HG03159 (cell line): ENCODE data around the gene ZDHHC14.

Experiments
- ATAC-seq: cut with Tn5 transposase; IDR thresholded peaks from one replicate; pipeline ENCODE4 v1.9.1; 2021; ENCODE audit warnings: mild to moderate bottlenecking, moderate library complexity; ENCODE audit not compliant: unreplicated experiment

The ZDHHC14 gene

GRCh38 chr6:157635388-157636244 lies 254.6 kb downstream of the ZDHHC14 start:
- no peak for ATAC-seq

DNA sequence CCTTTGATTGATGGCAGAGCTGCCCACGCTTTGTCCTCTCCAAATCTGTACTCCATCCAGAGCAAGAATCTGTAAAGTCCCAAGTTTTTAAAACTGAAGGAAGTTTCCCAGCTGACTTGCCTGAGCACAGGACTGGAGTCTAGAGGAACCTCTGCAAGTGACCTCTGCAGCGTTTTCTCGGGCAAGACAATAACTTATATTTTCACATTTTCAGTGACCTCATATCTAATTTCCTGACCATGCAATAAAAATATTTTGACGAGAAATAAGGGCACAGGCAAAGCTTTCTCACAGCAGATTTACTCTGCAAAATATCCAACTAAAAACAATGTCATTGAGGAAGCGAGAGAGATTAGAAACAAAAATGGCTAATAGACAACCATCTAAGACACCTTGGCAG lies 256.5 kb downstream of the ZDHHC14 start:
- ATAC-seq: no peak

- ATAC-seq: no peak
These were observed 257.1 kb downstream of the ZDHHC14 start for GRCh38 chr6:157637941-157638662.

GRCh38 chr6:157638779-157639178 lies 257.8 kb downstream of the ZDHHC14 start:
- ATAC-seq: no peak

GRCh38 chr6:157640746-157641451 lies 259.9 kb downstream of the ZDHHC14 start:
- ATAC-seq: no peak

DNA sequence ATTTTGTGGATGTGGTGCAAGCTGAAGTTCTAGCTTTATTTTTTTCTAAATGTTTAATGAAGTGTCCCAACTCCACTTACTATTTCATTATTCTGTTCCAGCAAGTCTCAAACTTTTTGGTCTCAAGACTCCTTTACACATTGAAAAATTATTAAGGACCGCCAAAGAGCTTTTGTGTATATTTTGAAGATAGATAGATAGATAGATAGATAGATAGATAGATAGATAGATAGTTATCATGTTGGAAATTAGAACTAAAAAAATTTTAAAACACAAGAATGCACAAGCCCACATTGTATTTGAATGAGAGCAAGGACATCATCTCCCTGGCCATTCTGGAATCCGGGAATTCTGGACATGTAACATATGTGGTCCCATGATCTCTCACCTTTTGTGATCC lies 260.8 kb downstream of the ZDHHC14 start:
- no peak for ATAC-seq

GRCh38 chr6:157642736-157643135 lies 261.7 kb downstream of the ZDHHC14 start:
- ATAC-seq: no peak

DNA sequence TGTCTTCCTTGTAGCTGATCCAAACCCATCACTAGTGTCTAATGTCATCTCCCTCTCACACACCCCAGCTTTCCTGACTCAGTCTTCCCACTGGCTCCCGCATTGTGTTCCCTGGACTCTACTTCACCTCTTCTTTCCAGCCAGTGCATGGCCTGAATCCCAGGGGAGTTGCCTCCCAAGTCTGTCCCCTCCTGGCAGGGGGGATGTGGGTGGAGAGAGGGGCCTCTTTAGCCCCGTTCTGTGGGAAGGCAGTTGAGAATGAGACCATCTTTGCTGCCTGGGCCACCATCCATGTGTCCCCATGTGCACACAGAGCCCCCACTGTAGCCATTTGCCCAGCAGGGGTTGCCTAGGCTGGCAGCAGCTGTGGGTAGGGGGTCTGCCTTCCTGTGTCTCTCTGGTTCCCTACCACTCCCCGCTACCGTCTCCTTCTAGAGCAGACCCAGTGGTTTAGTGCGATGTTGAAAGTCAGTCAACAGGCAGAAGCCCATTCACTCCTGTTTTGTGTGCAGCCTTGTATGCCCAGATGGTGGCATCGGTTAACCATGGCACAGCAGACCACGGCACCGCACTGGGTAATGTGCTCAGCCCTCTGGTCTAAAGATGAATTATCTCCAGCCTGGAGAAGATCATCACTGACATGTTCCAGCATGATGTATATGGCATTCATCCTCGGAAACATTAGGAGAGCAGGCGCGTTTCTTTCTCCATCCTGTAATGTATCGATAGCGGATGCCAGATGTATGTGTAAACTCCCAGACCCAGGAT lies 263.2 kb downstream of the ZDHHC14 start:
- ATAC-seq: no peak

GRCh38 chr6:157645201-157645795 lies 264.3 kb downstream of the ZDHHC14 start:
- ATAC-seq: no peak

- no peak for ATAC-seq
These were observed 265.0 kb downstream of the ZDHHC14 start for GRCh38 chr6:157646012-157646411.

- ATAC-seq: no peak
These were observed 266.4 kb downstream of the ZDHHC14 start for GRCh38 chr6:157647261-157647915.

- ATAC-seq: no peak
These were observed 267.6 kb downstream of the ZDHHC14 start for GRCh38 chr6:157648561-157648960.

DNA sequence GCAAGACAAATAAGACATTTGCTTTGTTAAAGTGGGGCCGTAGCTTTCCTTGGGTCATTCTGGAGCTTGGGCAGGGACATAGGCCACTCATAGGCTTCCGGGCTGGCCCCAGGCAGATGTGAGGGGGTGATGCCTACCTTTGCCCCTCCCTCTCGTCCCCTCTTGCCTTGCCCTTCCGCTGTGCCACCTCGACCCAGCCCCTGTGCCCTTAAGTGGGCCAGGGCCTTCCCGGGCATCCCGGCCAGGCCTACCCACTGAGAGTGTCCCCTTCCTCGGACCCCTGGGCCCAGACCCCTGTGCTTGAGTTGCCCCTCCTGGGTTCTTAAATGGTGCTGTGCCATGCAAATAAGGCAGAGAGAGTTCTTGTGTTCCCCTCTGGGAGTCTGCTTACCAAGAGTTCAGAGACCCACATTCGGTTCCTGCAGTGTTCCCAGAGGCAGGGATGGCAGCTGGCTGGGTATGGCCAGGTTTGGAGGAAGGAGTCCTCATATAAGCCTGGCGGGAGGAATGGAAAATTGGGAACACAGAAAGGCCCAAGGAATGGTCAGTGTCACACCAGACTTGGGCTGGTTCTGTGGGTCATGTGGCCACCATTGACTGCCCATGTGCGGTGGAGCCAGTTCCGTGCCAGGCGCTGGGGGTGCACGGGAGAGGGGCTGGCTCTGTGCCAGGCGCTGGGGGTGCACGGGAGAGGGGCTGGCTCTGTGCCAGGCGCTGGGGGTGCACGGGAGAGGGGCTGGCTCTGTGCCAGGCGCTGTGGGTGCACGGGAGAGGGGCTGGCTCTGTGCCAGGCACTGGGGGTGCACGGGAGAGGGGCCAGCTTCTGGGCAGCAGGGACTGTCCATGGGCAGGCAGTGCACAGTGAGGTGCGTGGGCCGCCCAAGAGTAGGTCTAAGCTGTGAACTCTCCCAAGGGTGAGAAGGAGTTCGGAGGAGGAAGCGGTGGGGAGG lies 268.6 kb downstream of the ZDHHC14 start:
- ATAC-seq: no peak

DNA sequence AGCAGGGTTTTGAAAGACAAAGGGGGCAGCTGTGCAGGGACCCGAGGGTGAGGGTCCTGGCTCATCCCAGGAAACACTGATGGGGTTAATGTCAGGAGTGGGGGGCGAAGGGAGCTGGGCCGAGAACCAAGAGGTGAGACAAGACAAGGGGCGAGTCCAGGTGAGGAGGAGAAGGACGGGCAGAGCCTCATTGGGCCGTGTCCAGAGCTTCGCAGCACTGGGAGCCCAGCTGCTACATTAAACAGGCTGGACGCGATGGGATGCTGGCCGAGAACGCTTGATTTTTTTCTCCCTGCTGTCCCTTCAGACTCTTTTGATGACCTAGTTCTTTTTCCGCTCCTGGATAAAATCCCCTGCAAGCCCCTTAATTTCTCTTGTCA lies 269.3 kb downstream of the ZDHHC14 start:
- ATAC-seq: no peak

- ATAC-seq: no peak
These were observed 269.8 kb downstream of the ZDHHC14 start for GRCh38 chr6:157650801-157651200.

DNA sequence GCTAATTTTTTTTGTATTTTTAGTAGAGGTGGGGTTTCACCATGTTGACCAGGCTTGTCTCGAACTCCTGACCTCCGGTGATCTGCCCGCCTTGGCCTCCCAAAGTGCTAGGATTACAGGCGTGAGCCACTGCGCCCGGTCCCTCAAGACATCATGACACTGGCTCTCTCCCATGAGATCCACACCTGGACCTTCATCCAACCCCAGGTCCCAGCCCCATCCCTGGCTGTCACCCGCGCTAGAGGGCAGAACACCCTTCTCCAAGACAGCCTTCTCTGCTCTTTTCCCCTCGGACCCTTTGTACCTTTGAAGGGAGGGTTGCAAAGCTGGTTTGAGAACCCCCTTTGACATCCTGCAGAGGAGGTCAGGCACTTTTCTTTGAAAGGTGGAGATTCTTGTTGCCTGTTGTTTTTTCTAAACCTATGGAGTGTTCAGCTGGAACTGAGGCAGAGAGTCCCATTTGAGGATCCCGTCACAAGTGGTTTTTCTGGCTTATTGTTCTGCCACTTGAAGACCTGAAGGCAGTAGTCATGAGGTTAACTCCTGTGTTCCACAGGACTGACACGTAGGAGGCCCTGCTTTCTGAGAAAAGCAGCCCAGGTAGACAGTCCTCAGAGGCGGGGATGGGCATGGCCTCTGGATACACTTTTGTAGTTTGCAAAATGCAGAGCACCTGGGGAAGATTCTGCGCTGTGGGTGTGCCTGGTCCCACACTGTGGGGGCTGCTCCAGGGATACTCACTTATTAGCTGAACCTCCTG lies 270.9 kb downstream of the ZDHHC14 start:
- no peak for ATAC-seq

DNA sequence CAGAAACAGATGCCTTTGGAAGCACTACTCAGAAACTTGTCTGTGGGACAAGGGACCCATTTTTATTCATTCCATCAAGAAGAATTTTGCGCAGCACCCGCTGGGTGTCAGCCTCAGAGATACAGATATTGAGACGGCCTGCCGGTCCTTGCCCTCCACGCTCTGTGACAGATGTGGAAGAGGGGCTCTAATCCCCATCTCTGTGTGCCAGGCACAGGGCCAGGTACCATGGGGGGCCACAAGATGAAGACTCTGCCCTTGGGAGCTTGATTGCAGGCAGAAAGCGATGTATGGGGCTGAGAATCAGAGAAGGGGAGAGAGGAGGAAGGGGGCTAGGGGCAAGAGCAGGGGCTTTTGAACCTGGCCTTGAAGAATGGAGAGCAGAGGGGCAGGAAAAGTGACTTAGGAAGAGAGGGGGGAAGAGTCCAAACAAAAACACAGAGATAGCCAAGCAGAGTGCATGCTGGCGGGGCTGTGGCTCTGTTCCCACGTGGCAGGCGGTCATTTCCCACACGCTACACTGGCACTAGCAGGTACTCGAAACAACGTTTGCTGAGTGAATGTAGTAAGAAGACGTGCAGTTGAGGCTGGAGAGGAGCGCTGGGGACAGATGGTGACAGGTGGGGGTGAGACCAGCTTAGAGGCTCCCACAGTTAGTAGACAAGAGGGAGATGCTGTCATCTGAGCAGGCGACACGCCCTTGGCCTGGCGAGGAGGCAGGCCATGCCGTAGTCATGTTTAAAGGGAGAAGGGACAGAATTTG lies 271.8 kb downstream of the ZDHHC14 start:
- ATAC-seq: no peak
